Activated CD4-positive, alpha-beta T cell treated with anti-CD3 and anti-CD28 coated beads for 48 hours (primary cell): ENCODE results near the gene HSPB7.
"Not testable (repeated sequence)": the region's sequence is repeated elsewhere in the genome, so short reads cannot be mapped to it uniquely, and the experiment has no call there.

ENCODE experiments used
- DNase-seq: peaks from one replicate; pipeline ENCODE4 v3.0.0-alpha.2; 2020

The HSPB7 gene

DNA sequence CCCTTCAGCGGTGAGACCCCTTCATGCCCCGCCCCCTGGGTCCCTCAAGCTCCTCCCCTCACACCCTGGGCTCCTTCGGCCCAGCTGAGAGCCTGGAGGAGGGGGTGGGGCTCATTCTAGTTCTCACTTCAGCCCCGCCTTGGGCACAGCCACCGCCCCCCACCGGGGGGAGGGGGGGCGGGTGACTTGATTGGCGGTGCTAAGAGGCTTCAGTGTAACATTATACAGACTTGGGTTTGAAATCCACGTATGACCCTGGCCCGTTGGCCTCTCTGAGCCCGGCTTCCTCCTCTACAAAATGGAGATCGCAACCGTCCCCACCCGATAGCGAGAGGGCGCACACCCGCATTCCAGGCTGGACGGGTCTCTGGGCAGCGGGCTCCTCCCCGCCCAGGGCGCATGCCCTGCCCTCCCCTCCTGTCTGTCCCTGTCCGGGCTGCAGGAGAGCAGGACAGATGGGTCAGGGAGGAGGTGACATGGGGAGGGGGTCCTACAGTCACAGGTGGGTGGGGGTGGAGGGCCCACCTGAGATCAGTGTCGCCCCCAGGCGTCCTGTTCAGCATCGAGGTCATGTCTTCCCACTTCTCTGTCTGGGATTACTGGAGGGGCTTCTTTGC is 30.8 kb upstream of the HSPB7 start:
- peak; percentile 60 for DNase-seq

- no peak for DNase-seq
Measured at GRCh38 chr1:16047791-16048475, 30.1 kb upstream of the HSPB7 start.

DNA sequence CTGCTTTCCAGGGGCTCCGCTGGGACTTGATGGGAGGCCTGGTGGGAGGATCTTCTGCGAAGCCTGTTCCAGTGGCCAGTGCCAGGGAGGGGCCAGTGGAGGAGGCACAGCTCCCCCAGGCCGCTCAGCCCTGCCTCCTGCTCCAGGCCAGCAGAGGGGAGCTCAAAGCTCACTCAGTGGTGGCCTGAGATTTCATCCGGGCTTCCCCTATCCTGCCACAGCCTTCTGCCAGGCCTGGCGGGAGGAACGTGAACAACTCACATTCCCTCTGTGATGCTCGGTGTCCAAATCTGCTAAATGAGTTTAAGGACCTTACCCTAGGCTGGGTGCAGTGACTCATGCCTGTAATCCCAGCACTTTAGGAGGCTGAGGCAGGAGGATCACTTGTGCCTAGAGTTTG is 29.0 kb upstream of the HSPB7 start:
- DNase-seq: no peak

DNA sequence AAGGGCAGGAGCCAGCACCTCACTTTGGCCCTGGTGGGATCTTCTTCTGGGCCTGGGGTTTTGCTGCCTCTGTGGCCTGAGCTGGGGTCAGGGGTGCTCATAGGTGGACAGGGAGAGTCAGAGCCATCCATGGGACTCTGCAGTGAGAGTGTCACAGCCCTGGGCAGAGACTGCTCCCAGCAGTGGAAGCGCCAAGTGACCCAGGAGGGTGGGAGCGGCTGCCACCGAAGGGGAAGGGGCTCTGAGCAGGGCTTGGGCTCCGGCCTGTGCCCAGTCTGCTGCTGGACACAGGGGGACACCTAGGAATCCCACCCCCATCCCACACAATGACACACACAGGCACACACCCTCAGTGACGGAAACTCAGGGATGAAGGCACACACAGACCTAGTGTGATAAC is 26.1 kb upstream of the HSPB7 start:
- no peak for DNase-seq

DNA sequence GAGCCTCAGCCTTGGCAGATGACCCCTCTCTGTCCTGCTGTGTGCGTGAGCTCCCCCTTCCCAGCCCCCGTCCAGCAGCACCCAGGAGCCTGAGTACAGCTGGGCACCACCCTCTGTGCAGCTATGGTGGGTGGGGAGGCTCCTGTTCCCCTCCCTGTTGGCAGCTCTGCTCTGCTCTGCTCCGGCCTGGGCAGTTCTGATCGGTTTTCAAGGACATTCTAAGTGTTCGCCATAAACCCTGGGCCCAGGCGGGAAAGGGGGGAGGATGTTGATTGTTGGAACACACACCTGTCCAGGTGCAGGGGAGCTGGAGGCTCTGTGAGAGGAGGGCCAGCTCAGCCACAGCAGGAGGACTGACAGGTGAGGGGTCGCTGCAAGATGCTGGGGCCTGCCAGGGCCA is 25.7 kb upstream of the HSPB7 start, which contains the start of gene CLCNKB:
Gene CLCNKB (plus strand): TSS at position 262 of the 400 bp plus-strand sequence. CDS start 711 bp downstream, outside the sequence.
- DNase-seq: no peak

- not testable (repeated sequence) for DNase-seq
Measured at GRCh38 chr1:16042654-16043053, 24.8 kb upstream of the HSPB7 start.

DNA sequence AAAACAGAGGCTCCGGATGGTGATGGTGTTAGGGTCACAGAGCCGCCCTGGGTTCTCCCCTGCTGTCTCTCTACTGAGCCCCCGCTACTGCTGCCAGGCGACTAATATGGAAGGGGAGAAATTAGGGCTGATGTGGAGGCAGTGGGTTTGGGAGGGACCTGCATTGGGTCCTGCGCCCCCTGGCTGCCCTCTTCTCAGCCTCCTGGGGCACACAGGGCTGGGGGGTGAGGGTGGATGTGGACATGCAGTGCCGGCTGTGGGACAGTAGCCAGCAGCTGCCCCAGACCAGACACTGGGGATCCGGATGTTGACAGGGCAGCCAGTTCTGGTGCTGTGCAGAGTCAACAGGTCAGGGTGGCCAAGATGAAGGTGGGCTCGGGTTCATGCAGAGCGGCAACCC is 24.3 kb upstream of the HSPB7 start:
- DNase-seq: no peak

GRCh38 chr1:16041200-16041599 is 23.4 kb upstream of the HSPB7 start:
- no peak for DNase-seq

DNA sequence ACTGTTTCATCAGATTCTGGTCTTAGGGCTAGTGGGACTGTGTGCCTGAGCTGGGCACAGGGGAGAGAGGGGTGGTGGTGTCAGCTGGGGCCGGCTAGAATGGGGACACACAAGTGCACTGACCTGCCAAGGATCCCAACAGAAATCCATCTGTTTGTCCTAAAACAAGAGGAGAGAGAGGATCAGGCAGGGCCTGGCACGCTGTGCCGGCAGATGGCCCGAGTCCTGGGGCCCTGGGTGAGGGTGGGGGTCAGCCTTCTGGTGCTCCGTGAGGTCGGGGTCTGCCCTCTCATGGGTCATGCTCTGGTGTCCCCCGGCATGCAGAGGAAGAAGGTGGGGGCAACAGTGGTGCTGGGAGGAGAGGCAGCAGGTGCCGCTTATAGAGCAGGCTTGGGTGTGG is 22.0 kb upstream of the HSPB7 start:
- DNase-seq: not testable (repeated sequence)

GRCh38 chr1:16038620-16038912 is 20.7 kb upstream of the HSPB7 start:
- DNase-seq: no peak

GRCh38 chr1:16036461-16036860 is 18.6 kb upstream of the HSPB7 start:
- not testable (repeated sequence) for DNase-seq

DNA sequence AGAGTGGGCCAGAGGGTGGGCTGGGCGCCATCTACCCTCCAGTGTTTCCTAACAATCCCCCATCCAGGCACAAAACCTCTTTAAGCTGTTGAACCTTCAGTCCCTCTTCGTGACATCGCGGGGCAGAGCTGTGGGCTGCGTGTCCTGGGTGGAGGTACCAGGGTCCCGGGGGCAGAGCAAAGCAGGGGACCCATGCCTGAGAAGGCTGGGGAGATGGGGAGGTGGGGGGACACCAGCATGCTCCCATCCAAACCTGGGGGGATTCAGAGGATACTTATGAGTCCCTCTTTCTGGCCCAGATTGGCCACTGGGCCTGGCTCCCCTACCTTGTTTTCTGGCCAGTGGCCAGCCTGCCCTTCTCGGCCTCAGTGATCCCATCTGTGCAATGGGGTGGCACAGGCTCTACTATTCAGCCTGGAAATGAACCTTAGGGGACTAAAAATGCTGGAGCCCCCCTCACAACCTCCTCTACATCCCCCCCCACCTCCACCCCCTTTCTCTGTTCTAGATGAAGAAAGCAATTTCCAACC is 15.3 kb upstream of the HSPB7 start:
- DNase-seq: not testable (repeated sequence)

DNA sequence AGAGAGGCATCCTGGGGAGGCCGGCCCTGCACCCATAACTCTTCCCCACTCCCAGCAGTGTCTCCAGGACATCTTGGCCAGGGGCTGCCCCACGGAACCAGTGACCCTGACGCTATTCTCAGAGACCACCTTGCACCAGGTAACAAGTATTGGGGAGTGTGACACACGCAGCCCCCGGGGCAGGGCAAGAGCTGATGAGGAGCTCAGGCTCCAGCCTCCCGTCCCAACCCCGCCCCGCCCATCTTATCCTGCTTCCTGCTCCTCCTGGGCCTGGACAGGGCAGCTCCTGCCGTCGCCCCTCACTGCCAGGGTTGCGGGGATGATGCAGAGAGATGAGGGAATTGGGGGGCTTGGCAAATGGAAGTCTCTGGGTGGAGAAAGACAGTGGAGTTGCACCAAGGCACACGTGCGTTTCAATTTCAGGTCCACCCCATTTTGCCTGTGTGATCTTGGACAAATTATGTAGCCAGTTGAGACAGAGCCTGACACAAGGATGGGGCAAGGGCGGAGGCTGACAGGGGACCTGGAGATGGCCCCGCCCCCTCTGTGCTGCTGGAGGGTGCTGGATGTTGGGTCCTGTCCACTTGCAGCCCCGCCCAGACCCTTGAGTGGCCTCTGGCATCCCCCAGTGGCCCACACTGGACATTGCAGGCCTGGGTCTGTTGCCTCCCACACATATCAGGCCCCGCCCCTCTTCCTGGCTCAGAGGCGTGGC is 14.7 kb upstream of the HSPB7 start:
- peak; percentile 83 for DNase-seq

DNA sequence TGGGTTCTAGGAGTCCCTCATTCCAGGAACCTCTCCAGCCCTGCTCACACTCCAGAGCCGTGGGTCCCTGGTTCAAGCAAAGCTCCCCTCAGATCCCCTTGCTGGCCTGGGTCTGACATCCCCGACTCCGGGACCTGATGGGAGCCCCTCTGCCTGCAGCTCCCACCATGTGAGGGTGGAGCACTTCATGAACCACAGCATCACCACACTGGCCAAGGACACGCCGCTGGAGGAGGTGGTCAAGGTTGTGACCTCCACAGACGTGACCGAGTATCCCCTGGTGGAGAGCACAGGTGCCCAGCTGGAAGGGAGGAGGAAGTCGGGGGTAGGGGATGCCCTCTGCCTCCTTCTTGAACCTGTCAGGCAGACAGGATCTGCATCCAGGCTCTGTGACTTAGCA is 13.7 kb upstream of the HSPB7 start:
- DNase-seq: no peak

DNA sequence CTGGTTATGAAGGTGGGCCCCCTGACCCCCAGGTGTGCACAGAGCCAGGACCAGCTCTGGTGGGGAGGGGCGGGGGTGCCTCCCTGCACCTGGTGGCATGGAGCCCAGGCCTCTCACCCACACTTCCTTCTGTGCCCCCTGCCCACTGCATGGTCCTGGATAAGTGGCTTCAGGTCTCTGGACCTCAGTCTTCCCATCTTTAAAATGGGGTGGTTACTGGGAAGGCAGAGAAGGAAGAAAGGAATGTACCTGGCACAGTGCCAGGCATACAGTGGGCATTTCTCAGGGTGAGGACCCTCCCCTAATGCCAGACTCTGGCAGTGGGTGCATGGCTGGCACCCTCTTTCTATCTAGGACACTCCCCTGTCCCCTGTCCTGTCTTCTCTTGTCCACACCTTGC is 11.4 kb upstream of the HSPB7 start:
- DNase-seq: no peak

- not testable (repeated sequence) for DNase-seq
Measured at GRCh38 chr1:16029003-16029268, 11.1 kb upstream of the HSPB7 start.

GRCh38 chr1:16028237-16029002 is 10.6 kb upstream of the HSPB7 start:
- DNase-seq: no peak

GRCh38 chr1:16026723-16027484 is 9.1 kb upstream of the HSPB7 start:
- DNase-seq: peak; percentile 36

DNA sequence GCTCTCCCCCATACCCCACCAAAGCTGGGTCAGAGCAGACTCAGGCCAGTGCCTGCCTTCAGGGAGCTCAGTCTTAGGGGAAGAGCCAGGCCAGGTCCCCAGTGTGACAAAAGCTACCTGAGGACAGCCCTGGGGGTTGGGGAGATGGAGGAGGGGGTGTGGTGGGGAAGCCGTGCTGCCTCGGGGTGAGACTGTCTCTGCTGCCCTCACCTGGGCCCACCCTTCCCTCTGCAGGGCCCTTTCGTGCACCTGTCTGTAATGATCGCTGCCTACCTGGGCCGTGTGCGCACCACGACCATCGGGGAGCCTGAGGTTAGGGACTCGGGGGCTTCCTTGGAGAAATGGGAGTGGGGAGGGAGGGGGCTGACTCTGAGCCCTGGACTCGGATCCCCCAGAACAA is 8.5 kb upstream of the HSPB7 start:
- DNase-seq: not testable (repeated sequence)

GRCh38 chr1:16023050-16023653 is 5.3 kb upstream of the HSPB7 start:
- DNase-seq: no peak

- DNase-seq: no peak
Measured at GRCh38 chr1:16022393-16022792, 4.5 kb upstream of the HSPB7 start.

GRCh38 chr1:16021681-16022080 is 3.8 kb upstream of the HSPB7 start, which contains the start of gene CLCNKA:
TSS of gene CLCNKA (plus strand) at chr1:16022036. CDS start at chr1:16022620, 584 bp downstream.
- no peak for DNase-seq
